Astrocyte of the spinal cord (primary cell): ENCODE results near the gene TMEM235.

Source experiments
- DNase-seq: peaks from one replicate; pipeline ENCODE4 v3.0.0; 2011; ENCODE audit warnings: low read depth, low spot score
- H3K4me3 ChIP-seq: 2 replicates; pipeline ENCODE4 v1.5.1; 2011; ENCODE audit warnings: low read depth, mild to moderate bottlenecking, low read length, moderate library complexity
- in situ Hi-C: cut with HindIII; loops from 2 replicates; pipeline ENCODE4 v1.10.0; 2017; ENCODE audit warnings: low sequenced_read_pairs
- TF ChIP-seq, protein P1 (sequence below): IDR thresholded peaks from 2 replicates; pipeline ENCODE4 v1.5.1; 2012; ENCODE audit warnings: low read depth, mild to moderate bottlenecking, low read length, inconsistent platforms

Gene TMEM235

DNA sequence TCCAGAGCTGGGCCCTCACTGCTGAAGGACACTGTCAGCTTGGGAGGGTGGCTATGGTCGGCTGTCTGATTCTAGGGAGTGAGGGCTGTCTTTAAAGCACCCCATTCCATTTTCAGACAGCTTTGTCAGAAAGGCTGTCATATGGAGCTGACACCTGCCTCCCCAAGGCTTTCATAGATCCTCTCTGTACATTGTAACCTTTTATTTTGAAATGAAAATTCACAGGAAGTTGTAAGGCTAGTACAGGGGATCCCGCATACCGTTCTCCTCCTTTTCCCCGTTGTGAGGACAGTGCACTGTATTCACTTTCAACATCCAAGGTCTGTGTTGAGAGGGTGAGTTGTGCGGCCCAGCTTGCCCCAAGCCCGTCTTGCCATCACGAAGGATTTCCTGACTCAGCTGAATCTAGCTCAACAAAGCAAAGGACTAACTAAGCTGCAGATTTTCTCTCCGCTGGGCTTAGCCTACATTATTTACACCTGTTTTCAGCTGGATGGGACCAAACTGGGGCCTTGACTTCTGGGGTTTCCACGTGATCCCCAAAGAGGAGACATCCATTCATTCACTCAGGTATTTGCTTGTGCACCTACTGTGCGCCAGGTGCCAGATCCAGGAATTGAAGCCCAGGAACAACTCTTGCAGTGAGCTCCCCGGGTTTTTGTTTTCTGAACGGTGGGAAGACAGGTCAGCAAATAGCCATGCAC is 5.2 kb upstream of the TMEM235 start:
- no peak overlapping the region for H3K4me3 ChIP-seq
- no peak for DNase-seq
- TF ChIP-seq, protein P1, sequence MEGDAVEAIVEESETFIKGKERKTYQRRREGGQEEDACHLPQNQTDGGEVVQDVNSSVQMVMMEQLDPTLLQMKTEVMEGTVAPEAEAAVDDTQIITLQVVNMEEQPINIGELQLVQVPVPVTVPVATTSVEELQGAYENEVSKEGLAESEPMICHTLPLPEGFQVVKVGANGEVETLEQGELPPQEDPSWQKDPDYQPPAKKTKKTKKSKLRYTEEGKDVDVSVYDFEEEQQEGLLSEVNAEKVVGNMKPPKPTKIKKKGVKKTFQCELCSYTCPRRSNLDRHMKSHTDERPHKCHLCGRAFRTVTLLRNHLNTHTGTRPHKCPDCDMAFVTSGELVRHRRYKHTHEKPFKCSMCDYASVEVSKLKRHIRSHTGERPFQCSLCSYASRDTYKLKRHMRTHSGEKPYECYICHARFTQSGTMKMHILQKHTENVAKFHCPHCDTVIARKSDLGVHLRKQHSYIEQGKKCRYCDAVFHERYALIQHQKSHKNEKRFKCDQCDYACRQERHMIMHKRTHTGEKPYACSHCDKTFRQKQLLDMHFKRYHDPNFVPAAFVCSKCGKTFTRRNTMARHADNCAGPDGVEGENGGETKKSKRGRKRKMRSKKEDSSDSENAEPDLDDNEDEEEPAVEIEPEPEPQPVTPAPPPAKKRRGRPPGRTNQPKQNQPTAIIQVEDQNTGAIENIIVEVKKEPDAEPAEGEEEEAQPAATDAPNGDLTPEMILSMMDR: no peak
- in situ Hi-C loops: no loop called here

DNA sequence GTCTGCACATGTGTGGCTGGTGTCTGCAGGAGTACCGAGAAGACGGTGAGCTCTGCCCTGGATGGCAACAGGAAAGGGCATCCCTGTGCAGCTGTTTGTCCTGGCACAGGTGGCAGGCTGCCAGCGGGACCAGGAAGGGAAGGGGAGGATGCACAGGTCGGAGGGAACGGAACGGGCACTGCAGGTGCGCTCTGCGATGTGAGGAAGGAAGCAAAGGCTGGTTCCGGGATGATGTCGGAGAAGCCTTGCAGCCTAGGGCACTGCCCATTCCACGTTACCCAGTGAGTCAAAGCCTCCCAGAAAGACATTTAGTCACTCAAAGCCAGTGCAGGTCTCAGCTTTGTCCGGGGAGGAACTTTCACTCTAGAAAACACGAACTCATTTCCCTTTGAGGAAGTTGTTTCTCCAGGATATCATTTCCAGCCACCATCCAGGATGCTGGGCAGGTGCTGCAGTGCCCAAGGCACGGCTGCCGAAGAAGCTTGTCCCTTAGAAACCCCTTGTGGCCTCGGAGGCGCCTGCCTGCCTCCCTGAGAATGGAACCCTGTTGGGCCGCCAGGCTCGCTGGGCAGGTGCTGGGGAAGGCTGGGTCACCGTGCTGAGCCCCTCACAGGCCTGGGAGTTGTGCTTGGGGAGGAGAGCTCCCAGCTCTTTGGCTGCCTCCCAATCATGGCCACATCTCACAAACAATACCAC is 4.5 kb upstream of the TMEM235 start:
- in situ Hi-C loops: no loop called here
- TF ChIP-seq, protein P1: no peak
- DNase-seq: no peak
- H3K4me3 ChIP-seq: no peak overlapping the region

DNA sequence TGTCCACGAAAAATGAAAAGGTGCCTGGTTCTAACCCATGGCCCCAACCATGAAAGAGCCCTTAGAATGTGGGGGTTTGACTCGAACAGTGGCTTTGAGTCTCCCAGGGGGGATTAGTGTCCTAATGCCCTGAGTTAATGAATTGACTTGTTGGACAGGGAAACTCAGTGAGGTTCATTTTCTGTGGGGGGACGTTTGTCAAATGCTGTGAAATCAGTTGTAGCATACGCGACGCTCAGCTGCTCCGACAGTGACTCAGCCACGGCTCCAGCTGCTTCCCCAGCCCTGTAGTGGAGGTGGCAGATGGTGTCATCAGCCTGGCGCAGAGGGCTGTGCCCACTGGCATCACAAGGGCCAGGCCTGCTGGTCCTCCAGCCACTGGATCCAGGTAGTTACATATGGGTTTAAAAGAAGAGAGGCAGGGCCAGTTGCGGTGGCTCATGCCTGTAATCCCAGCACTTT is 3.9 kb upstream of the TMEM235 start:
- TF ChIP-seq, protein P1: no peak
- in situ Hi-C loops: no loop called here
- DNase-seq: no peak
- H3K4me3 ChIP-seq: no peak overlapping the region

DNA sequence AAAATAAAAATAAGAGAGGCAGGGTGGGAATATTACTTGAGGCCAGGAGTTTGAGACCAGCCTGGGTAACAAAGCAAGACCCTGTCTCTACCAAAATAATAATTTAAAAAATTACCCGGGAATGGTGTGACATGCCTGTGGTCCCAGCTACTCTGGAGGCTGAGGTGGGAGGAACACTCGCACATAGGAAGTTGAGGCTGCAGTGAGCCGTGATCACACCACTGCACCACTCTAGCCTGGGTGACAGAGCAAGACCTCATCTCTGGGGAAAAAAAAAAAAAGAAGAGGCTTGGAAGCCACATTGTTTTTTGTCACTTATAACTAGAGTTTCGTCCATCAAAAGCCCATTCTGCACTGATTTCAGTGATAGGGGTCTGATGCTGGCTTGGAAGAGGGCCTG is 3.3 kb upstream of the TMEM235 start:
- in situ Hi-C loops: no loop called here
- TF ChIP-seq, protein P1: no peak
- no peak for DNase-seq
- H3K4me3 ChIP-seq: no peak overlapping the region

DNA sequence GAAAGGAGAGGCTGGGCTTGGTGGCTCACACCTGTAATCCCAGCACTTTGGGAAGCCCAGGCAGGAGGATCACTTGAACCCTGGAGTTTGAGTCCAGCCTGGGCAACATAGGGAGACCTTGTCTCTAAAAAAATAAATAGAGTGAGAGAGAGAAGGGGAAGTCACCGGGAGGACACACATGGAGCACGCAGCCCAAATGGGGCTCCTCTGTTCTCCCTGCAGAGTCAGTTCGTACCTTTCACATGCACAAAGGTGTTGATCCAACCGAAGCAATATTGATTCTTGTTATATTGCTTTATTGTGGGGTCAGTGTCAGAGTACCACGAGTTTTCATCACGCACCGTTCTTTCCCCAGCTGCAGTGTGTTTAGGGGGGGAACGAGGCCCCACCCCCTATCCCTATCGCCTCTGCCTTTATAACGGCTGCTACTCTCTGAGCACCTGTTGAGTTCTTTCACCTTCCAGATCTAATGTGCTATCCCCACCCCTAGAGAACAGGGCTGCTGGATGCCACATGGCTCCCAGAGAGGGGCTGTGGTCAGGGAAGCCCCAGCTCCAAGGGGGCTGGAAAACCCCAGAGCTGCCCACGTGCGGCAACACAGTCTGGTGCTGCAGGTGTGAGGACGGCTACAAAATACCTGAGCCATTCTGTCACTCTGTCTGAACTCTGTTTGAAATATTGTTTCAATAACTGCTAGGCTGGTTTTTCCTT is 1.0 kb upstream of the TMEM235 start:
- H3K4me3 ChIP-seq: no peak overlapping the region
- TF ChIP-seq, protein P1: no peak
- in situ Hi-C loops: no loop called here
- DNase-seq: no peak

DNA sequence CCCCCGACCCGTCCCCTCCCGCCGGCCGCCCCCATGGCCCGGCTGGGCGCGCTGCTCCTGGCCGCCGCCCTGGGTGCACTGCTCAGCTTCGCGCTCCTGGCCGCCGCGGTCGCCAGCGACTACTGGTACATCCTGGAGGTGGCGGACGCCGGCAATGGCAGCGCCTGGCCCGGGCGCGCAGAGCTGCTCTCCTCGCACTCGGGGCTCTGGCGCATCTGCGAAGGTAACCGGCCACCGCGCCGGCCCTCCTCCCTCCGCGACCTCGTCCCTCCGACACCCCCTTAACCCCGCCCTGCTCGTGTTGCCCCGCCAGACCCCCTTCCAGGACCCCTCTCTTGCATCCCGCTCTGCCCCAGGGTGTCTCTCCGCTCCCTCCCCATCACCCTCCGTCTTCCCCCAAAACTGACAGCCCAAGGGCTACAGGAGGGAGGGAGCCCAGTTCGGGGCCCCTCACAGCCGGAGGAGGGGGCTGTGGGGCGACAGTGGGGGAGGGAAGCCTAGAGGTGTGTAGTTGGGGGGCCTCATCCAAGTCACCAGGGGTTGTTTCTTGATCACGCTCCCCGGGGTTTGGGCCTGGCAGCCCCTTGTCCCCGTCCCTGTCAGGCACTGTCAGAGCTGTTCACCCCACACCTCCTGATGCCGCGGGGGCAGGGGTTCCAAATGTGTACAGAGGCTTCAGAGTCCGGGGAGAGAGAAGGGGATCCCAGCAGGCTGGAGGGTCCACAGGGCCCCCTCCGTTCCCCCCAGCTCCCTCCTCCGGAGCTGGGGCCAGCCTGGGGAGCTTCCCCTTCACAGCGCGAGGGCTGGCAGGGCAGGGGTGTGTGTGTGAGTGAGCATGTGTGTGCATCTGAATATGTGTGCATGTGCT is 794 bp downstream of the TMEM235 start:
- in situ Hi-C loops: no loop called here
- no peak for DNase-seq
- TF ChIP-seq, protein P1: no peak
- H3K4me3 ChIP-seq: no peak overlapping the region
